ENCODE measurements around the gene GABRA4. TPM values are rescaled to one million over a fixed set of nuclear protein-coding genes. Genes with fewer than 3 reads are reported as not detected.
A peak's percentile ranks its signal among the peaks of the same experiment; 100 is the strongest.

GABRA4 gene
- total RNA-seq, 1 donor = not detected

DNA sequence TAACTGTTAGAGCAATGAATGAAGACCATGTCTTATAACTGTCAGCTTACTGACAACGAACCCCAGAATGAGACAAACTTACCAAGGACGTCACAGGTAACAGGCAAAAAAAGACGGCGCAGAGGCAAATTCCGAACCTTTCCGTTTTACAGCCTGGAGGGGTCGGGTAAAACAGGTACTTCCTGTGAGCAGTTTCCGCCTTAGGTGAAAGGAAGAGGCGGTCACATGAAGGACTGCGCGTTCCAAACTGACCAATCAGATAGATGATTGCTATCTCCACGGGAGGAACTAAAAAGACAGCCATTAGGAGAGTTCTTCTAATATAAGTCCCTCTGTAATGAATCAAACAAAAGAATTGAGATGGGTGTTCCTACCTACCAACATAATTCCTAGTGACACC lies 84.3 kb downstream of the GABRA4 start, which contains the start of gene COX7B2:
Gene COX7B2, minus strand, starts transcription at position 168 of the 400 bp plus-strand sequence. CDS start 174,053 bp downstream, outside the sequence.
- H3K4me3 ChIP-seq (ENCODE audit: low read depth, low read length) = no peak within 1 kb of the TSS
- TF ChIP-seq CTCF (IDR thresholded peaks at IDR 0.05; ENCODE audit: insufficient read depth, low read length) = no peak
- no peak for DNase-seq (ENCODE audit: low read depth)

DNA sequence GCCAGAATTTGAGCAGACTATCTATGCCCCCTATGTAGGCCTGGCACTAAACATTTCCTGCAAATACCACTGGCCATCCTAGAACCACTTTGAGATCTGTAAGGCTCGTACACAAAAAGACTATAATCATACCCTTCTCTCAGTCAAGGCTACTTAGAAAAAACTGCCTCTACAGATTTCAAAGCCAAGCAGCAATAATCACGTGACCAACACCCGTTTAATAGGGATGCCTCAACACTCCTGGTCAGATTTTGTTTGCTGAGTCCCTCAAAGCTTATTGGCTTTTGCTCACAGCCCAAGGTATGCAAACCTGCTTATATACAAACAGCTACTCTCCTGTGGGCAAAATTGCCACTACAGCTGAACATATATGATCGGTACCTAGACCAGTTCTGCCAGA lies 85.2 kb downstream of the GABRA4 start:
- no peak for TF ChIP-seq CTCF (IDR thresholded peaks at IDR 0.05; ENCODE audit: insufficient read depth, low read length)
- H3K4me3 ChIP-seq (ENCODE audit: low read depth, low read length) = no peak overlapping the region
- DNase-seq (ENCODE audit: low read depth) = no peak

DNA sequence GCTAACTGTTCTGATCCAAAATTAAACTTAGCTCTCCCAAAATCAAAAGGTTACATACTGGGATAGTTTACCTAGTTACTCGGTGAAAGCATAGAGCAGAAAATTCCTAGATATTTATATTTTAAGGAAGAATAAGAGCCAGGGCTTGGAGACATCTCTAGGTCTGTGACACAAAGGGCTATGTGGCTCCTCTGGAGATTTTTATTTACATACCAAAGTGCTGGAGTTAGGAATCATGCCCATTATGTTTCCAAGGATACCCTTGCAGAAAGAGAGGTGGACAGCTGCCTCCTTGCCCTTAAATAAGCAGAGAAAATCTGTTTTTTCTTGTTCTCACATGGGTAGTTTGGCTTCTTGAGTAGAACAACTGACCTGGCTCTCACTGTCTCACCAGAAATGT lies 93.3 kb downstream of the GABRA4 start:
- TF ChIP-seq CTCF (IDR thresholded peaks at IDR 0.05; ENCODE audit: insufficient read depth, low read length) = no peak
- no peak overlapping the region for H3K4me3 ChIP-seq (ENCODE audit: low read depth, low read length)
- DNase-seq (ENCODE audit: low read depth) = no peak

- TF ChIP-seq CTCF (IDR thresholded peaks at IDR 0.05; ENCODE audit: insufficient read depth, low read length) = no peak
- H3K4me3 ChIP-seq (ENCODE audit: low read depth, low read length) = no peak overlapping the region
- DNase-seq (ENCODE audit: low read depth) = no peak
Measured at GRCh38 chr4:46894826-46895225, 98.6 kb downstream of the GABRA4 start.

- no peak for TF ChIP-seq CTCF (IDR thresholded peaks at IDR 0.05; ENCODE audit: insufficient read depth, low read length)
- no peak for DNase-seq (ENCODE audit: low read depth)
Measured at GRCh38 chr4:46890056-46890455, 103.3 kb downstream of the GABRA4 start.

DNA sequence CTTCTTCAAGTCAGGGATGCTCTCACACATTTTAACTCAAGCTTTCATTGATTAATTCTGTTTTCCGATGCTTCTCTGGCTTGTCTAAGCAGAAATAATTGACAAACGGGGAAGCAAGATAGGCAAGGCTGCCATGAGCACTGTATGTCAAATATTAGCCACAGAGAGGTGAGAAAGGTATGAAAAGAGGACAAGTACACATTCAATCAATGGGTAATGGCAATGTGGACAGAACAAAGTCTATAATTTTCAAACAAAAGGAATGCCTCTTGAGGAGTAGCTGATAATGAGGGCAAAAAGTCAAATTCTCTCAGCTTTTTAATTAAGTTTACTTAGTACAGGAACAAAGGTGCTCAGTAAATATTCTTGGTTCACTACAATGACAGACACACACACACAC lies 104.0 kb downstream of the GABRA4 start:
- H3K4me3 ChIP-seq (ENCODE audit: low read depth, low read length) = no peak overlapping the region
- DNase-seq (ENCODE audit: low read depth) = no peak
- TF ChIP-seq CTCF (IDR thresholded peaks at IDR 0.05; ENCODE audit: insufficient read depth, low read length) = no peak

More at GRCh38 chr4:46890056-46890455, 103.3 kb downstream of the GABRA4 start:
- no peak overlapping the region for H3K4me3 ChIP-seq (ENCODE audit: low read depth, low read length)

GRCh38 chr4:46886711-46887110 lies 106.7 kb downstream of the GABRA4 start:
- TF ChIP-seq CTCF (IDR thresholded peaks at IDR 0.05; ENCODE audit: insufficient read depth, low read length) = peak; percentile 39
- DNase-seq (ENCODE audit: low read depth) = peak; percentile 13
- no peak overlapping the region for H3K4me3 ChIP-seq (ENCODE audit: low read depth, low read length)
